Liver (tissue), 9 donors: ENCODE data around the gene IRS4. TPM values are rescaled to one million over a fixed set of nuclear protein-coding genes. Genes with fewer than 3 reads are reported as not detected.

Source experiments
- DNase-seq: peaks from one replicate; pipeline ENCODE4 v3.0.0-alpha.2; 2017; ENCODE audit warnings: low spot score
- H3K27ac ChIP-seq, 2 donors: one replicate each; pipeline ENCODE4 v1.7.0; 2013; ENCODE audit warnings: inconsistent platforms in 2 of 2, low read length in 2 of 2, control low read depth in 1 of 2, low read depth in 1 of 2, mild to moderate bottlenecking in 1 of 2
- H3K27me3 ChIP-seq, 4 donors: one replicate each; pipeline versions ENCODE4 v1.6.1 to v1.7.0; 2013; ENCODE audit warnings: low read length in 3 of 4, inconsistent platforms in 1 of 4, mild to moderate bottlenecking in 1 of 4, moderate library complexity in 1 of 4; ENCODE audit not compliant: control insufficient read depth in 4 of 4, insufficient read depth in 4 of 4
- H3K36me3 ChIP-seq, 4 donors: one replicate each; pipeline versions ENCODE4 v1.6.1 to v1.7.0; 2013; ENCODE audit warnings: low read length in 3 of 4, mild to moderate bottlenecking in 3 of 4, low read depth in 1 of 4, moderate library complexity in 1 of 4; ENCODE audit not compliant: control insufficient read depth in 4 of 4, insufficient read depth in 3 of 4
- H3K4me1 ChIP-seq, 4 donors: one replicate each; pipeline versions ENCODE4 v1.6.1 to v1.7.0; 2013; ENCODE audit warnings: low read length in 3 of 4, mild to moderate bottlenecking in 3 of 4, moderate library complexity in 1 of 4; ENCODE audit not compliant: control insufficient read depth in 4 of 4, insufficient read depth in 4 of 4
- H3K4me3 ChIP-seq, 3 donors: one replicate each; pipeline versions ENCODE4 v1.6.1 to v1.7.0; 2013; ENCODE audit warnings: low read length in 3 of 3, control low read depth in 1 of 3, low read depth in 1 of 3, mild to moderate bottlenecking in 1 of 3
- H3K9ac ChIP-seq, 2 donors: one replicate each; pipeline ENCODE4 v1.7.0; 2013; ENCODE audit warnings: low read length in 2 of 2, mild to moderate bottlenecking in 2 of 2, moderate library complexity in 2 of 2, control low read depth in 1 of 2, low read depth in 1 of 2
- H3K9me3 ChIP-seq, 4 donors: one replicate each; pipeline versions ENCODE4 v1.6.1 to v1.7.0; 2013; ENCODE audit warnings: low read length in 3 of 4; ENCODE audit not compliant: control insufficient read depth in 4 of 4
- EGR1 ChIP-seq, 2 donors: IDR thresholded peaks; 2 replicates each; pipeline ENCODE4 v1.6.1; 2016 to 2018; ENCODE audit warnings: antibody characterized with exemption in 2 of 2, low read depth in 2 of 2
- FOXA1 ChIP-seq: IDR thresholded peaks from 2 replicates; pipeline ENCODE4 v1.6.1; 2016; ENCODE audit warnings: antibody characterized with exemption
- FOXA2 ChIP-seq: IDR thresholded peaks from 2 replicates; pipeline ENCODE4 v1.6.1; 2016; ENCODE audit warnings: antibody characterized with exemption
- GABPA ChIP-seq, 2 donors: IDR thresholded peaks in 1 of 2; conservative IDR thresholded peaks in 1 of 2; 2 replicates each; pipeline ENCODE4 v1.6.1; 2016; ENCODE audit warnings: antibody characterized with exemption in 2 of 2, mild to moderate bottlenecking in 1 of 2, moderate library complexity in 1 of 2
- HNF4A ChIP-seq, 2 donors: conservative IDR thresholded peaks; 2 replicates each; pipeline ENCODE4 v1.6.1; 2016; ENCODE audit warnings: antibody characterized with exemption in 2 of 2, mild to moderate bottlenecking in 2 of 2
- HNF4G ChIP-seq: IDR thresholded peaks from 2 replicates; pipeline ENCODE4 v1.6.1; 2016; ENCODE audit warnings: antibody characterized with exemption
- JUND ChIP-seq, 2 donors: IDR thresholded peaks; 2 replicates each; pipeline ENCODE4 v1.6.1; 2016; ENCODE audit warnings: antibody characterized with exemption in 2 of 2
- NR2F2 ChIP-seq: IDR thresholded peaks from 2 replicates; pipeline ENCODE4 v1.6.1; 2016; ENCODE audit warnings: antibody characterized with exemption
- RAD21 ChIP-seq, 2 donors: IDR thresholded peaks; 2 replicates each; pipeline ENCODE4 v1.6.1; 2016; ENCODE audit warnings: antibody characterized with exemption in 2 of 2, mild to moderate bottlenecking in 2 of 2
- RXRA ChIP-seq, 2 donors: IDR thresholded peaks; 2 replicates each; pipeline ENCODE4 v1.6.1; 2017 to 2018; ENCODE audit warnings: antibody characterized with exemption in 2 of 2, mild to moderate bottlenecking in 1 of 2
- SP1 ChIP-seq: IDR thresholded peaks from 2 replicates; pipeline ENCODE4 v1.6.1; 2018; ENCODE audit warnings: antibody characterized with exemption, mild to moderate bottlenecking
- TAF1 ChIP-seq: conservative IDR thresholded peaks from 2 replicates; pipeline ENCODE4 v1.6.1; 2016; ENCODE audit warnings: antibody characterized with exemption, mild to moderate bottlenecking
- YY1 ChIP-seq: IDR thresholded peaks from 2 replicates; pipeline ENCODE4 v1.6.1; 2016; ENCODE audit warnings: antibody characterized with exemption, mild to moderate bottlenecking
- WGBS: extraction: QIAGEN DNeasy Blood & Tissue Kit; methylation state at CpG from one replicate; pipeline ENCODE4 v1.1.7; 2013; 5-methylcytosine and 5-hydroxymethylcytosine counted together
- polyA plus RNA-seq, 2 donors: library from polyadenylated mRNA; stranded (reverse) in 1 of 2; unstranded in 1 of 2; fragments of 200-250 nt in 1 of 2; fragments of >200 nt in 1 of 2; fragmentation: Nextera tagmentation in 1 of 2; extraction: Ambion mirVana in 1 of 2; gene quantifications; one replicate each; pipeline versions ENCODE4 v1.2.1 to v1.2.3, GENCODE V29; 2013 to 2015
- total RNA-seq, 2 donors: library from RNA; depleted of rRNA; stranded (reverse); fragments of >200 nt; gene quantifications; one replicate each; pipeline ENCODE4 v1.2.3, GENCODE V29; 2014
- TF ChIP-seq, protein P1 (sequence below): IDR thresholded peaks from 2 replicates; pipeline ENCODE4 v1.6.1; 2016; ENCODE audit warnings: antibody characterized with exemption
- TF ChIP-seq, protein P2 (sequence below): IDR thresholded peaks from 2 replicates; pipeline ENCODE4 v1.6.1; 2016; ENCODE audit warnings: antibody characterized with exemption
- TF ChIP-seq, protein P3 (sequence below): IDR thresholded peaks from 2 replicates; pipeline ENCODE4 v1.6.1; 2016; ENCODE audit warnings: antibody characterized with exemption
- TF ChIP-seq, protein P4 (sequence below): fragments of 150-350 bp; IDR thresholded peaks from 2 replicates; pipeline ENCODE4 v1.5.1; 2017; ENCODE audit warnings: improper control_type of control experiment, low read depth, low read length; ENCODE audit not compliant: missing input control
- TF ChIP-seq, protein P5 (sequence below): IDR thresholded peaks from 2 replicates; pipeline ENCODE4 v1.6.1; 2016; ENCODE audit warnings: antibody characterized with exemption, mild to moderate bottlenecking
- donor health status: healthy.
- donor health status: healthy.
- donor health status: healthy.
- donor health status: healthy.
- donor health status: healthy.

Gene IRS4
- total and polyA plus RNA-seq, 4 donors, result not detected

DNA sequence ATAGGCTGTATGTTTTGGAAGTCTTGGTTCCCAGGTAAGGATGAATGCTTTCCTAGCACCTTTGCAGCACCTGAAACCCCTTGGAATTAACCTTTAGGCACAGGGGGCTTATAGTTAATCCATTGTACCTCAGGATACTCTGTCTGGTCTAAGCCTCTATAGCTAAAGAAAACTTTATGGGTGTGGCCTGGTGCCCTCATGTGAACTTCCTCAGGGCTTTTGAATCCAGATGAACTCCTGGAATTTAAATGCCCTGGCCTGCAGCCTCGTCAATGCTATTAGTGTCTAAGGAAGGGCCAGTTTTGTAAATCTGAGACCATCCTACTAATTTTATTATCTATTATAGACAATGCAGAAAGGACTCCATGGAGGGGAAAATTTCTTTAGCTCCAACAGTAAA lies 33.8 kb downstream of the IRS4 start:
- 43% methylated on average over 1 of the region's 1 CpG for WGBS
- H3K36me3 ChIP-seq, result no peaks in the 10 kb centered on the region
- H3K27ac ChIP-seq, result no peak overlapping the region
- no peaks in the 10 kb centered on the region for H3K4me1 ChIP-seq
- H3K4me3 ChIP-seq, result no peak overlapping the region
- no peaks in the 10 kb centered on the region for H3K9me3 ChIP-seq
- TF ChIP-seq FOXA2 (no peak), FOXA1 (no peak), JUND (IDR thresholded peaks at IDR 0.05) (no peak), SP1 (no peak), RAD21 (IDR thresholded peaks at IDR 0.05) (no peak), NR2F2 (no peak), HNF4G (no peak), YY1 (no peak), RXRA (IDR thresholded peaks at IDR 0.05) (no peak), EGR1 (IDR thresholded peaks at IDR 0.05; ENCODE audit: low read depth in 2 of 2) (no peak), HNF4A (conservative IDR thresholded peaks at IDR 0.05) (no peak), GABPA (IDR thresholded peaks at IDR 0.05 in 1 of 2, conservative IDR thresholded peaks at IDR 0.05 in 1 of 2) (no peak), TAF1 (no peak)
- TF ChIP-seq, protein P1, sequence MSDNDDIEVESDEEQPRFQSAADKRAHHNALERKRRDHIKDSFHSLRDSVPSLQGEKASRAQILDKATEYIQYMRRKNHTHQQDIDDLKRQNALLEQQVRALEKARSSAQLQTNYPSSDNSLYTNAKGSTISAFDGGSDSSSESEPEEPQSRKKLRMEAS, result no peak
- TF ChIP-seq, protein P2, sequence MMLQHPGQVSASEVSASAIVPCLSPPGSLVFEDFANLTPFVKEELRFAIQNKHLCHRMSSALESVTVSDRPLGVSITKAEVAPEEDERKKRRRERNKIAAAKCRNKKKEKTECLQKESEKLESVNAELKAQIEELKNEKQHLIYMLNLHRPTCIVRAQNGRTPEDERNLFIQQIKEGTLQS, result no peak
- TF ChIP-seq, protein P3, sequence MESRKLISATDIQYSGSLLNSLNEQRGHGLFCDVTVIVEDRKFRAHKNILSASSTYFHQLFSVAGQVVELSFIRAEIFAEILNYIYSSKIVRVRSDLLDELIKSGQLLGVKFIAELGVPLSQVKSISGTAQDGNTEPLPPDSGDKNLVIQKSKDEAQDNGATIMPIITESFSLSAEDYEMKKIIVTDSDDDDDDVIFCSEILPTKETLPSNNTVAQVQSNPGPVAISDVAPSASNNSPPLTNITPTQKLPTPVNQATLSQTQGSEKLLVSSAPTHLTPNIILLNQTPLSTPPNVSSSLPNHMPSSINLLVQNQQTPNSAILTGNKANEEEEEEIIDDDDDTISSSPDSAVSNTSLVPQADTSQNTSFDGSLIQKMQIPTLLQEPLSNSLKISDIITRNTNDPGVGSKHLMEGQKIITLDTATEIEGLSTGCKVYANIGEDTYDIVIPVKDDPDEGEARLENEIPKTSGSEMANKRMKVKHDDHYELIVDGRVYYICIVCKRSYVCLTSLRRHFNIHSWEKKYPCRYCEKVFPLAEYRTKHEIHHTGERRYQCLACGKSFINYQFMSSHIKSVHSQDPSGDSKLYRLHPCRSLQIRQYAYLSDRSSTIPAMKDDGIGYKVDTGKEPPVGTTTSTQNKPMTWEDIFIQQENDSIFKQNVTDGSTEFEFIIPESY, result no peak
- TF ChIP-seq, protein P4, sequence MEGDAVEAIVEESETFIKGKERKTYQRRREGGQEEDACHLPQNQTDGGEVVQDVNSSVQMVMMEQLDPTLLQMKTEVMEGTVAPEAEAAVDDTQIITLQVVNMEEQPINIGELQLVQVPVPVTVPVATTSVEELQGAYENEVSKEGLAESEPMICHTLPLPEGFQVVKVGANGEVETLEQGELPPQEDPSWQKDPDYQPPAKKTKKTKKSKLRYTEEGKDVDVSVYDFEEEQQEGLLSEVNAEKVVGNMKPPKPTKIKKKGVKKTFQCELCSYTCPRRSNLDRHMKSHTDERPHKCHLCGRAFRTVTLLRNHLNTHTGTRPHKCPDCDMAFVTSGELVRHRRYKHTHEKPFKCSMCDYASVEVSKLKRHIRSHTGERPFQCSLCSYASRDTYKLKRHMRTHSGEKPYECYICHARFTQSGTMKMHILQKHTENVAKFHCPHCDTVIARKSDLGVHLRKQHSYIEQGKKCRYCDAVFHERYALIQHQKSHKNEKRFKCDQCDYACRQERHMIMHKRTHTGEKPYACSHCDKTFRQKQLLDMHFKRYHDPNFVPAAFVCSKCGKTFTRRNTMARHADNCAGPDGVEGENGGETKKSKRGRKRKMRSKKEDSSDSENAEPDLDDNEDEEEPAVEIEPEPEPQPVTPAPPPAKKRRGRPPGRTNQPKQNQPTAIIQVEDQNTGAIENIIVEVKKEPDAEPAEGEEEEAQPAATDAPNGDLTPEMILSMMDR, result no peak
- TF ChIP-seq, protein P5, sequence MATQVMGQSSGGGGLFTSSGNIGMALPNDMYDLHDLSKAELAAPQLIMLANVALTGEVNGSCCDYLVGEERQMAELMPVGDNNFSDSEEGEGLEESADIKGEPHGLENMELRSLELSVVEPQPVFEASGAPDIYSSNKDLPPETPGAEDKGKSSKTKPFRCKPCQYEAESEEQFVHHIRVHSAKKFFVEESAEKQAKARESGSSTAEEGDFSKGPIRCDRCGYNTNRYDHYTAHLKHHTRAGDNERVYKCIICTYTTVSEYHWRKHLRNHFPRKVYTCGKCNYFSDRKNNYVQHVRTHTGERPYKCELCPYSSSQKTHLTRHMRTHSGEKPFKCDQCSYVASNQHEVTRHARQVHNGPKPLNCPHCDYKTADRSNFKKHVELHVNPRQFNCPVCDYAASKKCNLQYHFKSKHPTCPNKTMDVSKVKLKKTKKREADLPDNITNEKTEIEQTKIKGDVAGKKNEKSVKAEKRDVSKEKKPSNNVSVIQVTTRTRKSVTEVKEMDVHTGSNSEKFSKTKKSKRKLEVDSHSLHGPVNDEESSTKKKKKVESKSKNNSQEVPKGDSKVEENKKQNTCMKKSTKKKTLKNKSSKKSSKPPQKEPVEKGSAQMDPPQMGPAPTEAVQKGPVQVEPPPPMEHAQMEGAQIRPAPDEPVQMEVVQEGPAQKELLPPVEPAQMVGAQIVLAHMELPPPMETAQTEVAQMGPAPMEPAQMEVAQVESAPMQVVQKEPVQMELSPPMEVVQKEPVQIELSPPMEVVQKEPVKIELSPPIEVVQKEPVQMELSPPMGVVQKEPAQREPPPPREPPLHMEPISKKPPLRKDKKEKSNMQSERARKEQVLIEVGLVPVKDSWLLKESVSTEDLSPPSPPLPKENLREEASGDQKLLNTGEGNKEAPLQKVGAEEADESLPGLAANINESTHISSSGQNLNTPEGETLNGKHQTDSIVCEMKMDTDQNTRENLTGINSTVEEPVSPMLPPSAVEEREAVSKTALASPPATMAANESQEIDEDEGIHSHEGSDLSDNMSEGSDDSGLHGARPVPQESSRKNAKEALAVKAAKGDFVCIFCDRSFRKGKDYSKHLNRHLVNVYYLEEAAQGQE, result no peak
- no peaks in the 10 kb centered on the region for H3K27me3 ChIP-seq
- H3K9ac ChIP-seq, result no peak overlapping the region
- no peak for DNase-seq
